Middle frontal gyrus (tissue), 1 donor: ENCODE results near the gene TAF1B.

ENCODE experiments used
- DNase-seq: peaks from one replicate; pipeline ENCODE4 v3.0.0-alpha.2; 2015; ENCODE audit warnings: low spot score; ENCODE audit errors: extremely low spot score

Gene TAF1B

DNA sequence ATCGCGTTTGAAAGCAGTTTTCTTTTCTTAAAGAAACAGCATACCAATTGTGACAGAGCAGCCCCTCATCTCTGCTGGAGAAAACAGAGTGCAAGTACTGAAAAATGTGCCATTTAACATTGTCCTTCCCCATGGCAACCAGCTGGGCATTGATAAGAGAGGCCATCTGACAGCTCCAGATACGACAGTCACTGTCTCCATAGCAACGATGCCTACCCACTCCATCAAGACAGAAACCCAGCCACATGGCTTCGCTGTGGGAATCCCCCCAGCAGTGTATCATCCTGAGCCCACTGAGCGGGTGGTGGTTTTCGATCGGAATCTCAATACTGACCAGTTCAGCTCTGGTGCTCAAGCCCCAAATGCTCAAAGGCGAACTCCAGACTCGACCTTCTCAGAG is 117.7 kb downstream of the TAF1B start:
- DNase-seq = no peak

- no peak for DNase-seq
Observed at GRCh38 chr2:9964334-9964980, 121.2 kb downstream of the TAF1B start.

GRCh38 chr2:9965119-9965822 is 122.0 kb downstream of the TAF1B start:
- DNase-seq = no peak

DNA sequence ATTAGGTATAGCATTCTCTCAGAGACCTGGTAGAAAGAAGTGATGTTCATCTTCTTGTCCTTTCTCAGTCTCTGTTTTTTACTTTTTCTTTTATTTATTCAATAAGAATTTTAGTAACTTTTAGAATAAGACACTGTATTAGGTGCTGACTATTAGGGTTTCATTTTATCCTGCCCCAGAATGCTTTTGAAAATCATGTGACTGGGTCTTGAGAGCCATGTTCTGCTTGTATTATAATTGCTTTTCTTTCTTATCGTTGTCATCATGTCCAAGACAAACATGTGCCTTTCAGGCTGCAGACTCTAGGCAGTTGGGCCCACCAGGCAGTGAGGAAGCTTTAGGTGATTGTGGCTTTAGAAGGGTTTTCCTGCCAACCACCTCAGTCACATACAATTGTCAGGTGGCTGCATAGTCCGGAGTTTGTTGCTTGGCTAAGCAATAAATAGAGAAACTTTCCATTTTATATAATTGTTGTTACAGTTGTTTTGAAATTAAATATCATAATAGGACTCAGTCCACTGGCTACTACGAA is 123.3 kb downstream of the TAF1B start:
- DNase-seq = no peak

- no peak for DNase-seq
Observed at GRCh38 chr2:9967053-9967775, 123.9 kb downstream of the TAF1B start.

DNA sequence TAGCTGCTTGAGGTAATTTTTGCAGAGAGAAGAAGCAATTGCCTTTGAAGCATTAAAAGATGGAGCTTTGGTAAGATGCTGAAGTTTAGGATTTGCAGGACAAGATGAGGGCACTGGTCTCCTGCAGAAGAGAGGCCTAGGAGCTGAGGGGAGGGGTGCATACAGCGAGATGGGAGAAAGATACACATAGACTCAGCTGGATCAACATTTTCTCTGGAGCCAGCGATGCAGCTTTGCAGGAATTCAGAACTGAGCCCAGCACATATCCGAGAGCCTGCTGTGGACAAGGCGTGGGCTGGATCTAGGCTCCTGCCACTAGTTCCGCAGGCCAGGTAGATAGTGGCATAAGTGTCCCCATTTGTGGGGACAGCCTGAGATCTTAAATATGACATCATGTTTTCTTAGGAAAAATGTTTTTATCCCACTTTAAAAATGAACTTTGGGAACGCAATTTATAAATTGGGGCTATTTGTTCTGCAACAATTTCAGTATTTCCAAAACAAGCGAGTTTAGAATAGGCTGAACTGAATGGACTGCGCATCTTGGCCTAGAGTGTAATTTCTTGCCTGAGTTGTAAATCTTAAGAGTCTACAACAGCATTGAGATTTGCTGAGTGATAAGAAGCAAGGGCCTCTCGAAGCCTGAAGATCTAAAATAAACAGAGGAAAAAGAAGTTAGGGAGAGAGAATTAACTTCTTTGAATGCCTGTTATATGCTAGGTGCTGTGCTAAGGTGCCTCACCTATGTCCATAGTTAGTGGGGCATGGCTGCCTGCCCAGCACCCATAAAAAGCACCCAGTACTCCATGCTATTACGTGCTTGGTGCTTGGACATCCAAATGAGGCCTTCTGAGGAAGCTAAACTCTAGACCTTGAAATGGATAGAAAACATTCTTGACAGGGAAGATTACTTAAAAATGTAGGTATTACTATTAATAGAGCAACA is 125.6 kb downstream of the TAF1B start:
- no peak for DNase-seq

GRCh38 chr2:9970200-9971044 is 127.1 kb downstream of the TAF1B start:
- no peak for DNase-seq

DNA sequence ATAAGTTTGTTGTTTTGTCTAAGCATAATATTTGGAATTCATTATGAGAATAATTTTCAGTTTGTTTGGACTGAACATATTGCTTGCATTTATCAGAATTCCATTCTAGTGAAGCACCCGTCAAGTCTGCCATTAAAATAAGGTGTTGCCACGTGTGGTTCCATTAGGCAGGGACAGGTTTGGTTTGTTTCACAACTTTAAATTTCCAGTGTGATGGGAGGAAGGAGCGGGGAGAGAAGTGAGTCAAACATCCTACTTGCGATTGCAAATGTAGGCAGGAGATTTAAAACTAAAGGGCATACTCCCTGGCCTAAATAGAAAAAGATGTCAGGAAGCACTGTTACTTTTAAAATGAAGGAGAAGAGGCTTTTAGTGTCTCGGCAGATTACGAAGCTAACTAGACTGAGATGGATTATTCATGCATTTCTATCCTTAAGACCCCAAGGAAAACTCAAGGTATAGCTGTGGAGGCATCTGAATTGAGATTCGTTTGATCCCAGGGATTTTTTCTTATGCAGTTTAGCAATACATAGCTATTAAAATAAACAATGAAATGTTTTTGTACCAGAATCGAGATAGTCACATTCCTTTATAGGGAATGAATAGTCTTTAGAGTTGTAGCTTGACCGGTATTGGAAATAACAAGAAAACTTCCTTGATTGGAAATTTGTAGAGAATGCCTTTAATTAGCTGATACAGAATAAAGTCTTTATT is 128.0 kb downstream of the TAF1B start:
- no peak for DNase-seq

- no peak for DNase-seq
Observed at GRCh38 chr2:9971890-9972289, 128.6 kb downstream of the TAF1B start.

- DNase-seq = no peak
Observed at GRCh38 chr2:9972621-9973479, 129.6 kb downstream of the TAF1B start.

GRCh38 chr2:9973690-9974089 is 130.4 kb downstream of the TAF1B start:
- DNase-seq = no peak

- no peak for DNase-seq
Observed at GRCh38 chr2:9974343-9974742, 131.1 kb downstream of the TAF1B start.

GRCh38 chr2:9975328-9975727 is 132.1 kb downstream of the TAF1B start:
- no peak for DNase-seq

GRCh38 chr2:9975805-9976447 is 132.7 kb downstream of the TAF1B start:
- DNase-seq = no peak

- DNase-seq = no peak
Observed at GRCh38 chr2:9979977-9980376, 136.7 kb downstream of the TAF1B start.

DNA sequence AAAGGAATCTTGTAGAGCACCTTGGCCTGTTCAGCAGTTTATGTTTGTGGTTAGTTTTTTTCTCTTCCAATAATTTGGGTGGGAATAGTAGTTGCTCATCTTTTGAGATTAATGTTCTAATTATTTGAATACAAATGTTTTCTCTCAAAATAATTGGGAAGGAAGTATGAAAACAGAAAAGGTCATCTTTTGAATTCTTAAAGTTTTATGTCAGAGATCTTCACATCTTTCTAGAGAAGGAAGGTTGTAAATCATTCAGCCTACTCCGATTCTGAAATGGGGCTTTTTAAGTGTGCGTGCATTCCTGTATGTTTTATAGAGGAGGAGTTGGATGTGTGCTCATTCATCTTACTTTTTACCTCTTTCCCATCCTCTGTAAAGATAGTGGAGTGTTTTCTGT is 137.2 kb downstream of the TAF1B start:
- no peak for DNase-seq

DNA sequence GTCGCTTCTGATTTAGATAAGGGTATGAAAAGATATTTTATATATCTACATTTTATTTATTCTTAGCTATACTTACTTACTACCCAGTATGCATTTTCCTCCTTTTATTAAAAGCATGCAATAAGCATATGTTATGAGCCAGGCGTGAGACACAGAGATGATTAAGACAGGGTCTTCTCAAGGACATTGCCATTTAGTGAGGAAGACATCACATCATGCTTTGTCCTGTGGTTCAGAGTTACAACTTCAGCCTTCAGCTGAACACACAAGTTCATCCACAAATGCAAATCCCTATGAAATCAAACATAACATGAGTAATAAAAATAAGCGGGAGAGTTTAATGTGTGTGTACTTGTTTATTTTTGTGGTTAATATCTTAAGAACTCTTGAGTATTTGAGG is 138.4 kb downstream of the TAF1B start:
- no peak for DNase-seq

DNA sequence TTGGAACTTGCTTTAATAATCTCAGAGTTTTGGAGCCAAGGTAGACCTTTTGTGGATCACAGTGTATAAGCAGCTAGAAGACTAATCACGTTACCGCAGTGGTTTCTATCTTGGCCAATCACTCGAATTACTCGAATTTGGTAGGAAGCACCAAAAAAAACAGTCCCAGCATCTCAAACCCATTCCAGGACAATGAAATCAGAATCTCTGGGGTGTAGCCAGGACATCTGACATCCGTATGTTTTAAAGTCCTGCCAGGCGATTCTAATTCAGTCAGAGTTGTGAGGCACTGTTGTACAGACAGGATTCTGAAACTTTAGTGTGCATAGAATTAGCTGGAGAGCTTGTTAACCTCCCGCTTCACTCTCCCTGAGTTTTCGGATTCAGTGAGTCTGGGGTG is 139.0 kb downstream of the TAF1B start:
- no peak for DNase-seq
